ENCODE results near the gene C2orf69. TPM values are rescaled to one million over a fixed set of nuclear protein-coding genes. Genes with fewer than 3 reads are reported as not detected.

The C2orf69 gene
- total and polyA plus RNA-seq, 2 donors (not counting 1 experiment from before 2014, with no cell fraction given) = 10.3 to 13.2 TPM

GRCh38 chr2:199946196-199946595, 35.1 kb downstream of the C2orf69 start:
- H3K4me3 ChIP-seq (replicated peaks in 1 of 4; ENCODE audit: control extremely low read depth in 1 of 4, insufficient read depth in 1 of 4, low read depth in 3 of 4, low read length in 4 of 4) = no peak overlapping the region
- TF ChIP-seq EZH2 (IDR thresholded peaks at IDR 0.05; ENCODE audit: low read length, missing control alignments) = no peak
- H3K4me1 ChIP-seq (ENCODE audit: control insufficient read depth, extremely low read depth, insufficient read depth, low read length) = no peaks in the 10 kb centered on the region
- no peaks in the 10 kb centered on the region for H3K9me3 ChIP-seq (ENCODE audit: control insufficient read depth, insufficient read depth, low read depth, low read length)
- peaks cover 7% of the 10 kb centered on the region for H3K36me3 ChIP-seq (ENCODE audit: control insufficient read depth, insufficient read depth, low read length)
- H2AFZ ChIP-seq (ENCODE audit: low read length) = no peak overlapping the region
- H3K79me2 ChIP-seq (ENCODE audit: control insufficient read depth, insufficient read depth, low read length) = peaks cover 8% of the 10 kb centered on the region
- H3K9ac ChIP-seq (ENCODE audit: insufficient read depth, low read length) = no peak overlapping the region
- no peak overlapping the region for H3K27ac ChIP-seq (ENCODE audit: insufficient read depth, low read length)
- H3K4me2 ChIP-seq (ENCODE audit: extremely low read depth, insufficient read depth, low read length) = no peak overlapping the region
- H4K20me1 ChIP-seq (ENCODE audit: control insufficient read depth, extremely low read depth, insufficient read depth, low read length) = no peaks in the 10 kb centered on the region
- DNase-seq (ENCODE audit: low read depth in 2 of 2) = no peak
- no peaks in the 10 kb centered on the region for H3K27me3 ChIP-seq (ENCODE audit: control insufficient read depth, insufficient read depth, low read length)

- no peaks in the 10 kb centered on the region for H4K20me1 ChIP-seq (ENCODE audit: control insufficient read depth, extremely low read depth, insufficient read depth, low read length)
- H3K9me3 ChIP-seq (ENCODE audit: control insufficient read depth, insufficient read depth, low read depth, low read length) = no peaks in the 10 kb centered on the region
- H3K27me3 ChIP-seq (ENCODE audit: control insufficient read depth, insufficient read depth, low read length) = no peaks in the 10 kb centered on the region
- no peak overlapping the region for H3K27ac ChIP-seq (ENCODE audit: insufficient read depth, low read length)
- H3K36me3 ChIP-seq (ENCODE audit: control insufficient read depth, insufficient read depth, low read length) = peaks cover 7% of the 10 kb centered on the region
- no peak overlapping the region for H3K4me3 ChIP-seq (replicated peaks in 1 of 4; ENCODE audit: control extremely low read depth in 1 of 4, insufficient read depth in 1 of 4, low read depth in 3 of 4, low read length in 4 of 4)
- peak in 1 of 2 donors; percentile 9 for DNase-seq (ENCODE audit: low read depth in 2 of 2)
- no peak overlapping the region for H3K4me2 ChIP-seq (ENCODE audit: extremely low read depth, insufficient read depth, low read length)
- peaks cover 8% of the 10 kb centered on the region for H3K79me2 ChIP-seq (ENCODE audit: control insufficient read depth, insufficient read depth, low read length)
- no peak overlapping the region for H2AFZ ChIP-seq (ENCODE audit: low read length)
- no peak for TF ChIP-seq EZH2 (IDR thresholded peaks at IDR 0.05; ENCODE audit: low read length, missing control alignments)
- TF ChIP-seq, protein P1, sequence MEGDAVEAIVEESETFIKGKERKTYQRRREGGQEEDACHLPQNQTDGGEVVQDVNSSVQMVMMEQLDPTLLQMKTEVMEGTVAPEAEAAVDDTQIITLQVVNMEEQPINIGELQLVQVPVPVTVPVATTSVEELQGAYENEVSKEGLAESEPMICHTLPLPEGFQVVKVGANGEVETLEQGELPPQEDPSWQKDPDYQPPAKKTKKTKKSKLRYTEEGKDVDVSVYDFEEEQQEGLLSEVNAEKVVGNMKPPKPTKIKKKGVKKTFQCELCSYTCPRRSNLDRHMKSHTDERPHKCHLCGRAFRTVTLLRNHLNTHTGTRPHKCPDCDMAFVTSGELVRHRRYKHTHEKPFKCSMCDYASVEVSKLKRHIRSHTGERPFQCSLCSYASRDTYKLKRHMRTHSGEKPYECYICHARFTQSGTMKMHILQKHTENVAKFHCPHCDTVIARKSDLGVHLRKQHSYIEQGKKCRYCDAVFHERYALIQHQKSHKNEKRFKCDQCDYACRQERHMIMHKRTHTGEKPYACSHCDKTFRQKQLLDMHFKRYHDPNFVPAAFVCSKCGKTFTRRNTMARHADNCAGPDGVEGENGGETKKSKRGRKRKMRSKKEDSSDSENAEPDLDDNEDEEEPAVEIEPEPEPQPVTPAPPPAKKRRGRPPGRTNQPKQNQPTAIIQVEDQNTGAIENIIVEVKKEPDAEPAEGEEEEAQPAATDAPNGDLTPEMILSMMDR (conservative IDR thresholded peaks at IDR 0.05 in 1 of 2, IDR thresholded peaks at IDR 0.05 in 1 of 2; ENCODE audit: low read depth in 1 of 2, low read length in 2 of 2) = no peak
- H3K9ac ChIP-seq (ENCODE audit: insufficient read depth, low read length) = no peak overlapping the region
- no peaks in the 10 kb centered on the region for H3K4me1 ChIP-seq (ENCODE audit: control insufficient read depth, extremely low read depth, insufficient read depth, low read length)
Measured at GRCh38 chr2:199946836-199947235, 35.7 kb downstream of the C2orf69 start.

GRCh38 chr2:199950396-199950795, 39.3 kb downstream of the C2orf69 start:
- Histone ChIP-seq H4K20me1 (ENCODE audit: control insufficient read depth, extremely low read depth, insufficient read depth, low read length) (no peaks in the 10 kb centered on the region), H3K9me3 (ENCODE audit: control insufficient read depth, insufficient read depth, low read depth, low read length) (no peaks in the 10 kb centered on the region), H3K79me2 (ENCODE audit: control insufficient read depth, insufficient read depth, low read length) (peaks cover 33% of the 10 kb centered on the region), H3K27ac (ENCODE audit: insufficient read depth, low read length) (no peak overlapping the region), H3K4me1 (ENCODE audit: control insufficient read depth, extremely low read depth, insufficient read depth, low read length) (peaks cover 3% of the 10 kb centered on the region), H3K36me3 (ENCODE audit: control insufficient read depth, insufficient read depth, low read length) (peaks cover 6% of the 10 kb centered on the region), H3K27me3 (ENCODE audit: control insufficient read depth, insufficient read depth, low read length) (no peaks in the 10 kb centered on the region), H3K4me2 (ENCODE audit: extremely low read depth, insufficient read depth, low read length) (no peak overlapping the region), H3K4me3 (replicated peaks in 1 of 4; ENCODE audit: control extremely low read depth in 1 of 4, insufficient read depth in 1 of 4, low read depth in 3 of 4, low read length in 4 of 4) (no peak overlapping the region), H3K9ac (ENCODE audit: insufficient read depth, low read length) (no peak overlapping the region), H2AFZ (ENCODE audit: low read length) (no peak overlapping the region)
- no peak for DNase-seq (ENCODE audit: low read depth in 2 of 2)
- TF ChIP-seq, protein P1 (conservative IDR thresholded peaks at IDR 0.05 in 1 of 2, IDR thresholded peaks at IDR 0.05 in 1 of 2; ENCODE audit: low read depth in 1 of 2, low read length in 2 of 2) = no peak
- no peak for TF ChIP-seq EZH2 (IDR thresholded peaks at IDR 0.05; ENCODE audit: low read length, missing control alignments)
